Measurements from ENCODE around the gene PRKCB. TPM values are rescaled to one million over a fixed set of nuclear protein-coding genes. Genes with fewer than 3 reads are reported as not detected.

PRKCB gene
- total and polyA plus RNA-seq, 3 donors from 2014 or later: 25.5 to 49.7 (median 26.6) TPM

DNA sequence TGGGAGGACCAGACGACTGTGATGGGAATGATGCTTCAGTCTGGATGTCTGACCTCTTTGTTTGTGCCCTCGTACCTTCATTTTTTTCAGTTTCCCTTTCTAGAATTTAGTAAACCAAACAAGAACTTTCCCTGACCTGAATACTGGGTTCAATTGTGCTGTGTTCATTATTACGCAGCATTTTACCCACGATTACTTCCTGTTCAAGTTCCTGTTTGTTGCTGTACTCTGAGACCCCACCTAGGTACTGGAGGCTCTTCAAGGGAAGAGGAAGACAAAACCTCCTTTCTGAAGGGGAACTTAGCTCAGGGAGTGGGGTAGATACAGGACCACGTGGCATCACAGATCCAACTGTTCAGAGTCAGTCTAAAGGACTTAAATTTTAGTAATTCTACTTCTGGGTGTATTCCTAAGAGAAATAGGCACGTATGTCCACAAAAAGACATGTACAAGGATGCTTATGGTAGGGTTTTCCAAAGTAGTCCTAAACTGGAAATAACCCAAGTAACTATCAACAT, 9.2 kb upstream of the PRKCB start:
- intact Hi-C loops (cut with DNase I; ENCODE audit: low total_unique reads): no loop called here
- no peaks in the 10 kb centered on the region for H3K36me3 ChIP-seq (ENCODE audit: low read depth, missing control alignments)
- DNase-seq: no peak
- 49 to 65% methylated on average over 6 of the region's 6 CpGs for WGBS, 2 donors
- H3K9me3 ChIP-seq: no peaks in the 10 kb centered on the region
- no peaks in the 10 kb centered on the region for H3K27me3 ChIP-seq
- H3K4me1 ChIP-seq: no peaks in the 10 kb centered on the region
- TF ChIP-seq, protein P1, sequence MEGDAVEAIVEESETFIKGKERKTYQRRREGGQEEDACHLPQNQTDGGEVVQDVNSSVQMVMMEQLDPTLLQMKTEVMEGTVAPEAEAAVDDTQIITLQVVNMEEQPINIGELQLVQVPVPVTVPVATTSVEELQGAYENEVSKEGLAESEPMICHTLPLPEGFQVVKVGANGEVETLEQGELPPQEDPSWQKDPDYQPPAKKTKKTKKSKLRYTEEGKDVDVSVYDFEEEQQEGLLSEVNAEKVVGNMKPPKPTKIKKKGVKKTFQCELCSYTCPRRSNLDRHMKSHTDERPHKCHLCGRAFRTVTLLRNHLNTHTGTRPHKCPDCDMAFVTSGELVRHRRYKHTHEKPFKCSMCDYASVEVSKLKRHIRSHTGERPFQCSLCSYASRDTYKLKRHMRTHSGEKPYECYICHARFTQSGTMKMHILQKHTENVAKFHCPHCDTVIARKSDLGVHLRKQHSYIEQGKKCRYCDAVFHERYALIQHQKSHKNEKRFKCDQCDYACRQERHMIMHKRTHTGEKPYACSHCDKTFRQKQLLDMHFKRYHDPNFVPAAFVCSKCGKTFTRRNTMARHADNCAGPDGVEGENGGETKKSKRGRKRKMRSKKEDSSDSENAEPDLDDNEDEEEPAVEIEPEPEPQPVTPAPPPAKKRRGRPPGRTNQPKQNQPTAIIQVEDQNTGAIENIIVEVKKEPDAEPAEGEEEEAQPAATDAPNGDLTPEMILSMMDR (IDR thresholded peaks at IDR 0.05): no peak
- TF ChIP-seq POLR2A (IDR thresholded peaks at IDR 0.05): no peak
- H3K4me3 ChIP-seq: no peak overlapping the region
- no peak overlapping the region for H3K27ac ChIP-seq

DNA sequence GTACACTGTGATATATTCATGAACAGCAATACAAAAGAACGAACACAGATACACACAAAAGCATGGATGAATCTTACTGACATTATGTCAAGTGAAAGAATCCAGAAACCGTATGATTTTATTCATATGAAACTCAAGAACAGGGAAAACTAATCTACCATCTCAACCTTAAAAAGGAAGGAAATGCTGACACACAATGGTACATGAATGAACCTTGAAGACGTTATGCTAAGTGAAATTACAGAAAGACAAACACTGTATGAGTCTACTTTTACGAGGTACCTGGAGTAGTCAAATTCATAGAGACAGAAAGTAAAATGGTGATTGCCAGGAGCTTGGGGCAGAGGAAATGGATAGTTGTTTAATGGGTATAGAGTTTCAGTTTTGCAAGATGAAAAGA, 8.7 kb upstream of the PRKCB start:
- no peak overlapping the region for H3K4me3 ChIP-seq
- H3K36me3 ChIP-seq (ENCODE audit: low read depth, missing control alignments): no peaks in the 10 kb centered on the region
- no peak for DNase-seq
- H3K9me3 ChIP-seq: no peaks in the 10 kb centered on the region
- TF ChIP-seq, protein P1 (IDR thresholded peaks at IDR 0.05): no peak
- no peak for TF ChIP-seq POLR2A (IDR thresholded peaks at IDR 0.05)
- no peaks in the 10 kb centered on the region for H3K4me1 ChIP-seq
- 62 to 65% methylated on average over 4 of the region's 4 CpGs for WGBS, 2 donors
- no peak overlapping the region for H3K27ac ChIP-seq
- H3K27me3 ChIP-seq: no peaks in the 10 kb centered on the region
- intact Hi-C loops (cut with DNase I; ENCODE audit: low total_unique reads): no loop called here

DNA sequence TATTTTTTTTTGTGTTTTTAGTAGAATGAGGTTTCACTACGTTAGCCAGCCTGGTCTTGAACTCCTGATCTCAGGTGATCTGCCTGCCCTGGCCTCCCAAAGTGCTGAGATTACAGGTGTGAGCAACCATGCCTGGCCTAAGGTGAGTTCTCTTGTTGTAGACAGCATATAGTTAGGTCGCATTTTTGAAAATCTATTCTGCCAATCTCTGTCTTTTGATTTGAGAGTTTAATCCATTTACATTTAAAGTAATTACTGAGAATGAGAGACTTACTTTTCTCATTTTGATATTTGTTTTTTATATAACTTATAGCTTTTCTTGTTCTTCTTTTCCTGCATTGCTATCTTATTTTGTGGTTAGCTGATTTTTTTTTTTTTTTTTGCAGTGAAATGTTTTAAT, 6.3 kb upstream of the PRKCB start:
- H3K36me3 ChIP-seq (ENCODE audit: low read depth, missing control alignments): no peaks in the 10 kb centered on the region
- intact Hi-C loops (cut with DNase I; ENCODE audit: low total_unique reads): no loop called here
- no peak overlapping the region for H3K27ac ChIP-seq
- H3K9me3 ChIP-seq: no peaks in the 10 kb centered on the region
- no peak for TF ChIP-seq POLR2A (IDR thresholded peaks at IDR 0.05)
- TF ChIP-seq, protein P1 (IDR thresholded peaks at IDR 0.05): no peak
- WGBS, 2 donors: 86 to 88% methylated on average over 2 of the region's 2 CpGs
- no peak overlapping the region for H3K4me3 ChIP-seq
- H3K4me1 ChIP-seq: no peaks in the 10 kb centered on the region
- no peak for DNase-seq
- no peaks in the 10 kb centered on the region for H3K27me3 ChIP-seq

DNA sequence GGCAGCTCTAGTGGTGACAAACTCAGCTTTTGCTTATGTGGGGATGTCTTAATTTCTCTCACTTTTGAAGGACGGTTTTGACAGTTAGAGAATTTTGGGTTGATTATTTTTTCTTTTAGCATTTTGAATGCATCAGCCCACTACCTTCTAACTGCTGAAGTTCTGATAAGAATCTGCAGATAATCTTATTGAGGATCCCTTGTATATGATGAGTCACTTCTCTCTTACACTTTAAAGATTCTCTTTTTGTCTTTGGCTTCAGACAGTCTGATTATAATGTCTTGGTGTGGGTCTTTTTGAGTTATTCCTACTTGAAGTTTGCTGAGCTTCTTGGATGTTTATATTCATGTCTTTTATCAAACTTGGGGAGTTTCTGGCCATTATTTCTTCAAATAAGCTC, 5.5 kb upstream of the PRKCB start:
- Histone ChIP-seq H3K9me3 (no peaks in the 10 kb centered on the region), H3K36me3 (ENCODE audit: low read depth, missing control alignments) (no peaks in the 10 kb centered on the region), H3K27ac (no peak overlapping the region), H3K27me3 (no peaks in the 10 kb centered on the region), H3K4me3 (no peak overlapping the region), H3K4me1 (no peaks in the 10 kb centered on the region)
- DNase-seq: no peak
- intact Hi-C loops (cut with DNase I; ENCODE audit: low total_unique reads): no loop called here
- TF ChIP-seq, protein P1 (IDR thresholded peaks at IDR 0.05): no peak
- no peak for TF ChIP-seq POLR2A (IDR thresholded peaks at IDR 0.05)
- 0% methylated on average over 1 of the region's 1 CpG for WGBS, 2 donors

DNA sequence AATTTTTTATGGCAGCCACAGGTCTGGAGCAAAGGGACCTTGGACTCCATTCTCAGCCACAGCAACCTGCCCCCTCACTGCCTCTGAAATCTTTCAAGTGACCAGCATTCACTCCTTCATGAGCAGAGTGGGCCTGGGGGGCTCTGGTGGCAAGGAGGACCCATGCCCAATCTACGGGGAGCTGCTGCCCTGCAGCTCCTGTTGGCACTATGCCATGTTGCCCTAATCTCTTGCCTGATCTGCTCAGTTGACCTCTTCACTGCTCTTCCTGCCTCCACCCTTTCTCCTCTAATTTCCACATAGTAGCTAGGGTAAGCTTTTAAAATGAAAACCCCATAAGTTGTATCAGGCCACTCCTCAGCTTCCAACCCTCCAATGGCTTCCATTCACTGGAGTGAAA, 2.9 kb upstream of the PRKCB start:
- Histone ChIP-seq H3K9me3 (no peaks in the 10 kb centered on the region), H3K36me3 (ENCODE audit: low read depth, missing control alignments) (no peaks in the 10 kb centered on the region), H3K27ac (no peak overlapping the region), H3K4me3 (no peak overlapping the region), H3K4me1 (no peaks in the 10 kb centered on the region), H3K27me3 (no peaks in the 10 kb centered on the region)
- TF ChIP-seq POLR2A (IDR thresholded peaks at IDR 0.05): no peak
- TF ChIP-seq, protein P1 (IDR thresholded peaks at IDR 0.05): no peak
- intact Hi-C loops (cut with DNase I; ENCODE audit: low total_unique reads): no loop called here
- no peak for DNase-seq
- WGBS, 2 donors: 88 to 100% methylated on average over 1 of the region's 1 CpG

All from testis (tissue), 3 donors.